GM18502 (cell line): ENCODE results near the gene ZNF689.
"Not testable (repeated sequence)": the region's sequence is repeated elsewhere in the genome, so short reads cannot be mapped to it uniquely, and the experiment has no call there.

Experiments used
- ATAC-seq: cut with Tn5 transposase; IDR thresholded peaks from one replicate; pipeline ENCODE4 v1.9.1; 2021; ENCODE audit warnings: mild to moderate bottlenecking; ENCODE audit not compliant: unreplicated experiment, poor library complexity

ZNF689 gene

DNA sequence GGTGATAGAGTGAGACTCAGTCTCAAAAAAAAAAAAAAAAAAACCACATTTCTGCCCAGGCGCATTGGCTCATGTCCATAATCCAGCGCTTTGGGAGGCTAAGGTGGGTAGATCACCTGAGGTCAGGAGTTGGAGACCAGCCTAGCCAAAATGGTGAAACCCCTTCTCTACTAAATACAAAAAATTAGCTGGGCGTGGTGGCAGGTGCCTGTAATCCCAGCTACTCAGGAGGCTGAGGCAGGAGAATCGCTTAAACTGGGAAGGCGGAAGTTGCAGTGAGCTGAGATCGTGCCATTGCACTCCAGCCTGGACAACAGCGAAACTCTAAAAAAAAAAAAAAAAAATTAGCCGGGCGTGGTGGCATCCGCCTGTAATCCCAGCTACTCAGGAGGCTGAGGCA is 26.9 kb upstream of the ZNF689 start:
- not testable (repeated sequence) for ATAC-seq

DNA sequence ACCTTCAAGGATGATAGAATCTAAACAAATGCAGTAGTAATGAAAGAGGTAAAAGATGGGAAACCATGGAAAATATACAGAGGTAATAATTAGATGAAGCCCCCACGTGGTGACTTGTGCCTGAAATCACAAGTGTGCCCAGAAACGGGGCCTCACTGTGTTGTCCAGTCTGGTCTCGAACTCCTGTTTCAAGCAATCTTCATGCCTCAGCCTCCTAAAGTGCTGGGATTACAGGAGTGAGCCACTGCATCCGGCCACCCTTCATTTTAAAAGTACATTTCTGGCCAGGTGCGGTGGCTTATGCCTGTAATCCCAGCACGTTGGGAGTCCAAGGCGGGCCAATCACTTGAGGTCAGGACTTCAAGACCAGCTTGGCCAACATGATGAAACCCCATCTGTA is 26.4 kb upstream of the ZNF689 start:
- no peak for ATAC-seq

DNA sequence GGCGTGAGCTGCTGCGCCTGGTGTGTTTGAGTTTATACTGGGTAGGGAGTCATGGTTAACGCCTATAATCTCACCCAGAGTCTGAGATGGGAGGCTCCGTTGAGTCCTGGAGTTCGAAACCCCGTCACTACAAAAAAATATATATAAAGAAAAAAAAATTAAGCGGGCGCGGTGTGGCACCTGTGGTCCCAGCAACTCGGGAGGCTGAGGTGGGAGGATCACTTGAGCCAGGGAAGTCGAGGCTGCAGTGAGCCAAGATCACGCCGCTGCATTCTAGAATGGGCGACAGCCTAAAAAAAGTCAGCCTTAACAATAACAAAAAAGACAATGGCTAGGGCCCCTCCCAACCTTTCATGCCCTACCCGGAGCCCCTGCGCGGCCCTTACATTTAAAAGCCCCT is 23.3 kb upstream of the ZNF689 start:
- no peak for ATAC-seq

DNA sequence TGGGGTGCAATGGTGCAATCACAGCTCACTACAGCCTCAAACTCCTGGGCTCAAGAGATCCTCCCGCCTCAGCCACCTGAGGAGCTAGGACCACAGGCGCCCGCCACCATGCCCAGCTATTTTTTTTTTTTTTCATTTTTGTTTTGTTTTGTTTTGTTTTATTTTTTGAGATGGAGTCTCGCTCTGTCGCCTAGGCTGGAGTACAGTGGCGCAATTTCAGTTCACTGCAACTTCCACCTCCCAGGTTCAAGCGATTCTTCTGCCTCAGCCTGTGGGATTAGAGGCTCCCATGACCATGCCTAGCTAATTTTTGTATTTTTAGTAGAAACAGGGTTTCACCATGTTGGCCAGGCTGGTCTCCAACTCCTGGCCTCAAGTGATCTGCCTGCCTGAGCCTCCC is 22.3 kb upstream of the ZNF689 start:
- not testable (repeated sequence) for ATAC-seq

DNA sequence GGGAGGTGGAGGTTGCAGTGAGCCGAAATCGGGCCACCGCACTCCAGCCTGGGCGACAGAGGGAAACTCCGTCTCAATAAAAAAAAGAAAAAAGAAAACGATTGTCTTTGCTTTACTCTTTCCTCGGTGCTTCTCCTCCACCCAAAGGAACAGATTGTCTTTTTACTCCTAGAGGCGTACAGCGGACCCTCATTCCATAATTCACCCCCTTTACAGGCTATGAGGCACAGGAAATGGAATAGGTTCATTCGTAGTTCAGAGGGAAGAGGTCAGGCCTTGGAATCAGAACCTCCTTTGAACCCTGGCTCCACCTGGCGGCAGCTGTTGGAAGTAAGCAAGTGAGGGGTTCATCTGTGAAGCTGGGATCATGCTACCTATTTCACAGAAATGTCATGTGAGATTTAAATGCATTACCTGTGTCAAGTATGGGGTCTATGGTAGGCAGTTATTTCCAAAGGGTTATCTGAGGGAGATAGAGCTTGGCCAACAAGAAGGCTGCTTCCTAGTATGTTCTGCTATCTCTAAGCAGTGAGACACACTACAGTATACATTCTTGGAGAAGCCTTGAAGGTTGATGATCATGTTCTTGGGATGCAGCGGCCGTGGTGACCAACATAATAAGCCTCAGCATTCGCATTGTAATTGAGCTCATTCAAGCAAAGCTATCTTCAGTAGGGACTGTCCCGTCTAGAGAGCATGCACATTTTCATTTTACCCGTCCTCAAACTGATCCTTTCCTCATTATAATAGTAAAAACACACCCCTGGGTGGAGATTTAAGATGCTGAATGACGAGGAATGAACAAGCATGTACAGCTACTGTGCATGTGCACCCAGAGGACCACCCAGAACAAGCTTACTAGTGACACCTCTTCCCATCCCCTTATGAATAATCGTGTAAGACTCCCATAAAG is 18.7 kb upstream of the ZNF689 start:
- ATAC-seq, result no peak

DNA sequence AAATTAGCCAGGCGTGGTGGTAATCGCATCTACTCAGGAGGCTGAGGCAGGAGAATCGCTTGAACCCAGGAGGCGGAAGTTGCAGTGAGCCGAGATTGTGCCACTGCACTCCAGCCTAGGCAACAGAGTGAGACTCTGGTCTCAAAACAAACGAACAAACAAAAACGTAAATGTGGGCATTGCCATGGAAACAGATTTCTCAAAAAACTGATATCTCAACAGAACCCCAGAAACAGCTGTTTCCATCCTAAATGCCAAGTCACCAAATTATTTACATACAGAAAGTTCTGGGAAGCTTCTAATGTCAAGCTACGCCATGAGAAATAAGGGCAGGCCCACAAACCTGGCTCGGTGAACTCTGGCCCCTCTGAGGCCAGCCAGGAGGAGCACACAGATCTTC is 16.0 kb upstream of the ZNF689 start:
- no peak for ATAC-seq

DNA sequence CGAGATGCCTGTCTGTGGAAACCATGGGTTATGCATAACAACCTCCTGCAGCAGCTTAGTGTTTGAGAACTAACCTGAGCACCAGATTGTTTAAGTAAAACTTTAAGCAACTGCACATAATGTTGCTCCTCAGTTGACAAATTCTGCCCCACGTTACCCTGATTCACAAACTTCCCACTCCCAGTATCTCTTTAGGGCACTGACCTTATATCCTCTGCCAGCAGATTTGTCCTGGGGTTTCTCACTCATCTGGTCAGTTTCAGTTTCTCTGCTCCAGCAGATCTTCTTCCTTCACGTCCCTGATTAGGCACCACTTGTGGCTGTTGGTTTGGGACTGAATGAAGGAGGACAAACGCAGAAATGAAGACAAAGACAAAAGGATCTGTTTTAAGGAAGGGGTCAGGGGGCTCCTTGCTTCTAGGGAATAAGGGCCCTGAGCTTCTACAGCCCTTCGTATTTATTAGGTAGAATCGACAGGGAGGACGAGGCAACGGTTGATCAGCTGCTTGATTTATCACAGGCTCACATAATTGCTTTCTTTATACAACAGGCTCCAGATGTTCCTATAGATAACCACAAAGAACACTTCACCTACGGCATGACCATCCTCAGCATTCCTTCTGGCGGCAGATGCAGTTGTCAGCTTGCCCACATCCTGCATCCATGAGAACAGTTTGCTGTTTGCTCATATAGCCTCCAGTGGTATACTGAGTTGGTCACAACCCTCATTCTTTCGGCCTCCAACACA is 13.5 kb upstream of the ZNF689 start:
- ATAC-seq, result no peak

DNA sequence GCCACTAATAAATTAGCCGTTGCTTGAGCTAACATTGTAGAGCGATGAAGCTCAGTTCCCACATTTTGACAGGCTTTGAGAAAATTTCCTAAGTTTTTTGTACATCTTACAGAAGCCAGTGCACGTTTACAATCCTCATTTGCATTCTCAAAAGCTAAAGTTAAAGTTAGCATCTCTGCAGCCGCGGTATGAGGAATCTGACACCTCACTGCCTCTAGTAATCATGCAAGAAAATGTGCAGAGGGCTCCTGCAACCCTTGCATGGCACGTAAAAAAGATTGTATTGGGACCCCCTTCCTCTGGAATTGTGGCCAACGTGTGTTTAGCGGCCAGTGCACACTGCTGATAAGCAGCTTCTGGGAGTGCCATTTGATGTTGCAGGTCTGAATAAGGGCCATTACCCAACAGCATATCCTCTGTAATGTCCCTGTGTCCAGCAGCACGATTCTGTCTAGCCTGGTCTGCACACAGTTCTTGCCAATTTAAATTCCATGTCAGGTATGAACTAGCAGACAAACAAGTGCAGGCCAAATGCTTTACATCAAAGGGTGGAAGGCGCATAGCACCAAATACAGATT is 12.4 kb upstream of the ZNF689 start:
- no peak for ATAC-seq

DNA sequence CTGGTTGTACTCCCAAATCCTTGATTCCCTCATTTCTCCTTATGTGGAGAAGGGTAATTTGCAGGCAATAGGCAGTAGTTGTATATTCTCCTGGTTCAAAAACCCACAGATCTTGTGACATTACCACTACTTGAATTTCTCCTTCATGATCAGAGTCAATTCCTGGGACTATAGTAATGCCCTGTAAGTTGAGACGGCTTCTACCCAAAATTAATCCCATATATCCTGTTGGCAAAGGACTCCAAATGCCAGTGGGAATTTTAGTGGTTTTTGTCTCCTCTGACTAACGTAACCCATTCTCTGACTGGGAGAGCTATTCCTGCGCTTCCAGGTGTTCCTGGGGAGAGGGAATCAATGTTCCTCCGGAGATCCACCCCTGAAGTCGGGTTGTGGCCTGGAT is 11.6 kb upstream of the ZNF689 start:
- ATAC-seq, result no peak

DNA sequence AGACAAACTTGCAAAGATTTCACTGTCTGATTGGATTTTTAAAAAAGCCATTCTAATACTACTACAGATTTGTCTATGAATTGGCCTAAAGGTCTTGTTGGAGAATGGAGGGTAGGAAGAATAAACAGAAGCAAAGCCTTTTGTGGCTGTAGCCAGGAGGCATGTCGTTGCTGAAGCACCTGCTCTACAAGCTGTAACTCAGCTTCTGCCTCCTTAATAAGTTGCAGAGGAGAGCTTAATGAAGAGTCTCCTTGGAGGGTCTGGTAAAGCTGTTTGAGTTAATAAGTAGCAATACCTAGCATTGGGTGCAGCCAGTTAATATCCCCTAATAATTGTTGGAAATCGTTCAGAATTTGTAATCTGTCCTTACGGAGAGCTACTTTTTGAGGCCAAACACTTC is 10.0 kb upstream of the ZNF689 start:
- ATAC-seq, result no peak

DNA sequence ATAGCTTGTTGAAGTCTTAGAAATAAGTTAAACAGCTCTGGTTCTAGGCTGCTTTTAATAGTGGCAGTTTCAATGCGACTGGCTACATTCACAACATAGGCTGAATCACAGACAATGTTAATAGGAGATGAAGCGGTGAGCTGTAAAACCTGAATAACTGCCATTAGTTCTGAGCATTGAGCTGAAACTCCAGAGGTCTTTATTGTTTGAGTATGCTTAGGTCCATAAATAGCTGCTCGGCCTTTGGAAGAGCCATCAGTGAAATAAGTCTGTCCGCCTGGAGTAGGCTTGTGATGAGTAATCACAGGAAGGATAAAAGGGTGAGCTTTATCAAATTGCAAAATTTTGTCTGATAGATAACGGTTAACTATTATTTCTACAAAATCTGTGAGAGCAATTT is 9.4 kb upstream of the ZNF689 start:
- ATAC-seq, result no peak

DNA sequence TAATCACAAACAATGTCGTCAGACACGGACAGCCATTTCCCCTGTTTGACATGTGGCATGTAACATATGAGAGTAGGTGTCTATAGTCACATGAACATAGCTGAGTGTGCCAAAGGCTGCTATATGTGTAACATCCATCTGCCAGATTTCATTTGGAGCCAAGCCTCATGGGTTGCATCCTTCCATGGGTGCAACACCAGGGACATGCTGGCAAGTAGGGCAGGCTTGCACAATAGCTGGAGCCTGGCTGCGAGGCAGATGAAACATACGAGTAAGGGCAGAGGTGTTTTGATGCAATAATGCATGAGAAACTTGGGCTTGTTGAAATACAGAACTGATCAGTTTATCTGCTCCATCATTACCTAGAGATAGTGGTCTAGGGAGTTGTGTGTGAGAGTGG is 9.0 kb upstream of the ZNF689 start:
- ATAC-seq, result no peak

DNA sequence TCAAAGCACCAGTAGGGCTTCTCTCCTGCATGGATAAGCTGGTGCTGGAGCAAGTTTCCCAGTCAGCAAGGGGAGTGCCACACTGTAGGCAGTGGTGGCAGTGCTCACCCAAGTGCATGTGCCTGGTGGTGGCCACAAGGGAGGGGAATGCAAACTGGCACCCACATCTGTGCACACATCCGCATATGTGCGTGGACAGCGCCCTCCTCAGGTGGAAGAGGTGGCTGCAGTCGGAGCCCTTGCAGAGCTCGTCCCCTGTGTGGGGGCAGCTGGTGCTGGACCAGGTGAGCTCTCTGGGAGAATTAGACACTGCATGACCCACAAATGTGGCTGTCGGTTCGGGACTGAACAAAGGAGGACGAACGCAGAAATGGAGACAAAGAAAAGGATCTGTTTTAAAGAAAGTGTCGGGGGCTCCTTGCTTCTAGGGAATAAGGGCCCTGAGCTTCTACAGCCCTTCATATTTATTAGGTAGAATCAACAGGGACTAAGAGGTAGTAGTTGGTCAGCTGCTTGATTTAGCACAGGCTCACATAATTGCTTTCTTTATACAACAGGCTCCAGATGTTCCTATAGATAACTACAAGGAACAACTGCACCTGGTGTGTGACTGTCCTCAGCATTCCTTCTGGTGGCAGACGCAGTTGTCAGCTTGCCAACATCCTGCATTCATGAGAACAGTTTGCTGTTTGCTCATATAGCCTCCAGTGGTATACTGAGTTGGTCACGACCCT is 5.3 kb upstream of the ZNF689 start:
- ATAC-seq, result no peak

DNA sequence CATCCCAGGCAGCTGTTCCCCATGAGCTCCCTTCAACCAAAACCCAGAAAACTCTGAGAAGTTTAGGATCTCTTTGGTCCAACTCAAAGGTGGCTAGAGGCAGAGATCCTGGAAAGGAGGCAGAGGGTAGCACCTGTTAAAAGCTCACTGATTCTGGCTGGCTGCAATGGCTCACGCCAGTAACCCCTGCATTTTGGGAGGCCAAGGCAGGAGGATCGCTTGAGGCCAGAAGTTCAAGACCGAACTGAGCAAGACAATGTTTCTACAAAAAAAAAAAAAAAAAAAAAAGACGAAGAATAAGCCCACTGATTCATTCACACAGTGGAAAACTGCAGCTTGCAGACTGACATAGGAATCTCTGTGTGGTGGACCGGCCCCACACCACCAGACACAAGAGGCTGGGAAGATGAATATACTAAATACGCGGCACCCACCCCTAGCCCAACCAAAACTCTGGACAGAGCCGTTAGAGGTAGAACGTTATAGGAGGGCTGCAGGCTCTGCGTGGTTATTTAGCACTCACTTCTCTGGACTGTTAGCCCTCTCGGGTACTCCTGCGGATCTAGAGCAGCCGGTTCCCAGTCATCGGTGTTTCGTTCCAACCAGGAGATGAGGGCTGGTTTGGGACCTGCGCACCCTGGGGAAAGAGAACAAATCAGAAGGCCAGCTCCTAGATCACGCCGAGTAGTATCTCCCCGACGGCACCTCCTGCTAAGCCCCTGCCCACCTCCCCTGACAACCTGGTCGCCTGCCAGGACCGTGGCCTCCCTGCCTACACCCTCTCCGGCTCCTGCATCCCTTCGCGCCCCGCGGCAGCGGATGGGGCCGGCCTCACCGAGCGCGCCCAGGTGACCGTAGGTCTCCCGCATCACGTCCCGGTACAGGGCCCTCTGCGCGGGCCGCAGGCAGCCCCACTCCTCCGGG is 925 bp downstream of the ZNF689 start:
- ATAC-seq, result peak; percentile 23

DNA sequence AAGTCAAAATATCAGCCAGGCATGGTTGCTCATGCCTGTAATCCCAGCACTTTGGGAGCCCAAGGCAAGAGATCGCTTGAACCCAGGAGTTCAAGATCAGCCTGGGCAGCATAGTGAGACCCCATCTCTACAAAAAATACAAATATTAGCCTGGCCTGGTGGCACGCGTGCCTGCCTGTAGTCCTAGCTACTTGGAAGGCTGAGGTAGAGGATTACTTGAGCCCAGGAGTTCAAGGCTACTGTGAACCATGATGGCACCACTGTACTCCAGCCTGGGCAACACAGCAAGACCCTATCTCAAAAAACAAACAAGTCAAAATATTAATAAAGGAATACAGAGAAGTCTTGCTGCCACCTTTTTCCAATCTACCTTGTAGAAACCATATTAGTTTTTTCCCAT is 4.2 kb downstream of the ZNF689 start:
- ATAC-seq, result no peak

DNA sequence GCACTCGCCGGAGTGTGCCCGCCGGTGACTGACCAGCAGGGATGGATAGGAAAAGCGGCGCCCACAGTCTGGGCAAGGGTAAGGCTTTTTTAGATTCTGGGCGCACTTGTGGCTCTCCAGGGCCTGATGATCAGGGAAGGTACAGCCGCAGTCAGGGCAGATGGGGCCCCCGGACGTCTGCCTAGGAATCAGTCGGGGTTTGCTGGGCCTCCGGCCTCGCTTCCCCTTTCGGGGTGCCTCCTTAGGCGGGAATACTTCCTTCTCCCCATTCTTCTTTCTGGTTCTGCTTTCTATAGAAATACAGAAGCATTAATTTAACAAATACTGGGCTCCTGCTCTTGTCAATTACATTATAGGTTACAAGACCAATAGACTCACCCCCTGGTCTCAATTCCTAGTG is 5.0 kb downstream of the ZNF689 start:
- no peak for ATAC-seq

DNA sequence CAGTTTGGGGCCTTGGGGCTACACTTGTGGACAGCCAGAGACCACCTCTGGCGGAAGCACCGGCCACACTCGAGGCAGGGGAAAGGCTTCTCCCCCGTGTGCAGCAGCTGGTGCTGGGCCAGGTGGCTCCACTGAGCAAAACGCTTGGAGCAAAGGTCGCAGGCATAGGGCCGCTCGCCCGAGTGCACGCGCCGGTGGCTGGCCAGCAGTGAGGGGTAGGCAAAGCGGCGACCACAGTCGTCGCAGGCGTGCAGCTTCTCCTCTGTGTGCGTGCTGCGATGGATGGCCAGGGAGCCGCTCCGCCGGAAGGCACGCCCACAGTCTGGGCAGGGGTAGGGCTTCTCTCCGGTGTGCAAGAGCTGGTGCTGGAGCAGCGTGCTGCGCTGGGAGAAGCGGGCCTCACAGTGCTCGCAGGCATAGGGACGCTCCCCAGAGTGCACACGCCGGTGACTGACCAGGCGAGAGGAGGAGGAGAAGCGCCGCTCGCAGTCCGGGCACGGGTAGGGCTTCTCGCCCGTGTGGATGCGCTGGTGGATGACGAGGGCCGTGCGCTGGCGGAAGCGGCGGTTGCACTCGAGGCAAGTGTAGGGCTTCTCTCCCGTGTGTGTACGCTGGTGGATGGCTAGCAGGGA is 5.8 kb downstream of the ZNF689 start:
- ATAC-seq, result no peak

DNA sequence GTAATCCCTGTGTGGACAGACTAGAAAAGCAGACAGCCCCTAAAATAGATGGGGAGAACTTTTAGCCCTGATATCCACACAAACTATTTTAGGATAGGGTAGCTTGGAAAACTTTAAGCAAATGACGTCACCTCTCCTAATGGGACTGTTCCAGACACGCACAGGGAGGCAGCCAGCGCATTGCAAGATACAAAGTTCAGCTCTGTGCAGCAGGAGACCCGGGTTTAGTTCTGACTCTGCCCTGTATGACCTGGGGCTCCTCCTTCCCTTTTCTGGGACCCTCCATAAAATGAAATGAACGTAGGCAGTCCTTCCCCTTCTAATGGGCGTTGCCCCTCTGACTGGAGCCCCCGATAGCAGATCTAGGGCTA is 6.3 kb downstream of the ZNF689 start:
- ATAC-seq, result no peak

DNA sequence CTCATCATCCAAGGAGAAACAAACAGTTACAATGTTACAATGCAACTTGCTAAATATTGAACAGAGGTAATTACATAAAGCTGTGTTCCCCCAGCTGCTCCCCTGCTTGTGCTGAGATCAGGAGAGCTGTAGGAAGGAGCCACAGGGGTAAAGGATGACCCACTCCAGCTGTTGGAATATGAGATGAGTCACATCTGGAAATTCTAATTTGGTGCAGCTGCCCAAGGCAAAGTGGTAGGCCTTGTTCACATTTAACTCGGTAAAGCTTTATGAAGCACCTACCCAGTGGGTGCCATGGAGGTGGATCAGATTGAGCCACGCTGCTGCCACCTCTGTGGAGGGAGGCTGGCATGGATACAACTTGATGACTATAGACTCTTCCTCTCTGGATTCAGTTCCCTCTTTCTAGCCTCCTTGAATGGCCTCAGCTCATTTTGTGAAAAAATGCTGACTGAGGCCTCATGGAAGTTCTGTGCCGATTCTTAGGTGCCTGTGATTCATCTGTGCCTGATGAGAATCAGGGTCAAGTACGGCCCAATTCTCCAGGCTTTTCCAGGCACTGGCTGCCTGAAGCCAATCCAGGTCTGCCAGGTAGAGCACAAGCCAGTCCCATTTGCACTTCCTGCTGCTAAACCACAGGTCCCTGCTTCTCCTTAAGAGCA is 7.4 kb downstream of the ZNF689 start:
- ATAC-seq, result no peak
